HEK293 (cell line): ENCODE data around the gene C5orf47.

Experiments
- CTCF ChIA-PET: fragments of 350-600 bp; formaldehyde crosslinking; extraction: SDS; loops from one replicate; lab custom pipeline; 2021; ENCODE audit warnings: antibody characterized with exemption; lab: Yijun Ruan, JAX
- POLR2A ChIA-PET: fragments of 300-600 bp; formaldehyde crosslinking; extraction: SDS; loops from one replicate; lab custom pipeline; 2020; ENCODE audit warnings: antibody characterized with exemption, inconsistent platforms; lab: Yijun Ruan, JAX
- H3K27ac ChIP-seq: fragments of 200-500 bp; sonication (Bioruptor generic); 2 replicates; pipeline ENCODE4 v1.5.1; 2014; ENCODE audit warnings: low read depth, low read length, control low read depth, inconsistent platforms; ENCODE audit errors: extremely low read depth
- H3K36me3 ChIP-seq, 2 experiments: fragments of 200-500 bp in 1 of 2; sonication (Bioruptor generic) in 1 of 2; 1 replicate in 1 of 2; 2 replicates in 1 of 2; pipeline ENCODE4 v1.5.1; 2014 to 2017; ENCODE audit warnings: inconsistent platforms in 2 of 2, low read length in 2 of 2; ENCODE audit not compliant: control insufficient read depth in 2 of 2, insufficient read depth in 1 of 2
- H3K4me1 ChIP-seq: fragments of 200-500 bp; sonication (Bioruptor generic); 2 replicates; pipeline ENCODE4 v1.5.1; 2014; ENCODE audit warnings: mild to moderate bottlenecking, low read length, inconsistent platforms; ENCODE audit not compliant: control insufficient read depth, insufficient read depth
- H3K4me3 ChIP-seq: 2 replicates; pipeline ENCODE4 v1.5.1; 2011; ENCODE audit warnings: low read depth, mild to moderate bottlenecking, control low read depth, low read length, moderate library complexity
- H3K9me3 ChIP-seq: fragments of 200-500 bp; sonication (Bioruptor generic); 2 replicates; pipeline ENCODE4 v1.5.1; 2014; ENCODE audit warnings: low read depth, low read length, inconsistent platforms; ENCODE audit not compliant: control insufficient read depth, insufficient read depth
- KLF10 ChIP-seq: fragments of 450-650 bp; IDR thresholded peaks from 2 replicates; pipeline ENCODE4 v1.5.1; 2018; ENCODE audit warnings: missing biosample characterization, mild to moderate bottlenecking, missing genetic modification characterization
- KLF7 ChIP-seq: fragments of 450-650 bp; formaldehyde crosslinking; IDR thresholded peaks from 2 replicates; pipeline ENCODE4 v1.5.1; 2016; ENCODE audit warnings: missing biosample characterization, missing genetic modification characterization, borderline replicate concordance
- REPIN1 ChIP-seq: fragments of 450-650 bp; formaldehyde crosslinking; IDR thresholded peaks from 2 replicates; pipeline ENCODE4 v1.5.1; 2017; ENCODE audit warnings: missing biosample characterization, missing genetic modification characterization, low read depth
- SCRT1 ChIP-seq: fragments of 450-650 bp; formaldehyde crosslinking; IDR thresholded peaks from 2 replicates; pipeline ENCODE4 v1.5.1; 2016; ENCODE audit warnings: missing biosample characterization, missing genetic modification characterization, borderline replicate concordance
- SCRT2 ChIP-seq: fragments of 450-650 bp; formaldehyde crosslinking; IDR thresholded peaks from 2 replicates; pipeline ENCODE4 v1.5.1; 2016; ENCODE audit warnings: missing biosample characterization, missing genetic modification characterization
- ZNF138 ChIP-seq: fragments of 450-650 bp; formaldehyde crosslinking; IDR thresholded peaks from 2 replicates; pipeline ENCODE4 v1.5.1; 2016; ENCODE audit warnings: missing biosample characterization, missing genetic modification characterization, borderline replicate concordance
- ZNF211 ChIP-seq: fragments of 450-650 bp; formaldehyde crosslinking; IDR thresholded peaks from 2 replicates; pipeline ENCODE4 v1.5.1; 2016; ENCODE audit warnings: low read depth, missing biosample characterization, missing genetic modification characterization
- ZNF223 ChIP-seq: fragments of 450-650 bp; formaldehyde crosslinking; IDR thresholded peaks from 2 replicates; pipeline ENCODE4 v1.5.1; 2016; ENCODE audit warnings: missing biosample characterization, missing genetic modification characterization
- ZNF239 ChIP-seq: fragments of 450-650 bp; formaldehyde crosslinking; IDR thresholded peaks from 2 replicates; pipeline ENCODE4 v1.5.1; 2016; ENCODE audit warnings: missing biosample characterization, missing genetic modification characterization
- ZNF324 ChIP-seq: fragments of 450-650 bp; formaldehyde crosslinking; IDR thresholded peaks from 2 replicates; pipeline ENCODE4 v1.5.1; 2016; ENCODE audit warnings: missing biosample characterization, missing genetic modification characterization
- ZNF37A ChIP-seq: fragments of 450-650 bp; IDR thresholded peaks from 2 replicates; pipeline ENCODE4 v1.5.1; 2018; ENCODE audit warnings: missing biosample characterization, missing genetic modification characterization
- ZNF391 ChIP-seq: fragments of 450-650 bp; formaldehyde crosslinking; IDR thresholded peaks from 2 replicates; pipeline ENCODE4 v1.5.1; 2016; ENCODE audit warnings: low read depth, missing biosample characterization, missing genetic modification characterization, borderline replicate concordance
- ZNF560 ChIP-seq: fragments of 450-650 bp; formaldehyde crosslinking; IDR thresholded peaks from 2 replicates; pipeline ENCODE4 v1.5.1; 2017; ENCODE audit warnings: missing biosample characterization, missing genetic modification characterization, borderline replicate concordance
- ZNF654 ChIP-seq: fragments of 450-650 bp; formaldehyde crosslinking; IDR thresholded peaks from 2 replicates; pipeline ENCODE4 v1.5.1; 2016; ENCODE audit warnings: low read depth, missing biosample characterization, missing genetic modification characterization
- ZNF76 ChIP-seq: fragments of 450-650 bp; formaldehyde crosslinking; IDR thresholded peaks from 2 replicates; pipeline ENCODE4; 2016; ENCODE audit warnings: low read depth, missing biosample characterization, missing genetic modification characterization, borderline replicate concordance
- ZSCAN30 ChIP-seq: fragments of 450-650 bp; IDR thresholded peaks from 2 replicates; pipeline ENCODE4 v1.5.1; 2018; ENCODE audit warnings: missing biosample characterization, mild to moderate bottlenecking, missing genetic modification characterization, moderate library complexity
- TF ChIP-seq, protein P1 (sequence below): fragments of 450-650 bp; formaldehyde crosslinking; IDR thresholded peaks from 2 replicates; pipeline ENCODE4 v1.5.1; 2016; ENCODE audit warnings: missing biosample characterization, missing genetic modification characterization
- TF ChIP-seq, protein P2 (sequence below): fragments of 450-650 bp; formaldehyde crosslinking; IDR thresholded peaks from 2 replicates; pipeline ENCODE4 v1.5.1; 2017; ENCODE audit warnings: missing biosample characterization, missing genetic modification characterization
- TF ChIP-seq, protein P3 (sequence below): fragments of 450-650 bp; formaldehyde crosslinking; IDR thresholded peaks from 2 replicates; pipeline ENCODE4 v1.5.1; 2016; ENCODE audit warnings: missing biosample characterization, missing genetic modification characterization
- TF ChIP-seq, protein P4 (sequence below): fragments of 450-650 bp; formaldehyde crosslinking; IDR thresholded peaks from 2 replicates; pipeline ENCODE4 v1.5.1; 2016; ENCODE audit warnings: missing biosample characterization, missing genetic modification characterization
- TF ChIP-seq, protein P5 (sequence below): fragments of 450-650 bp; formaldehyde crosslinking; IDR thresholded peaks from 2 replicates; pipeline ENCODE4 v1.5.1; 2016; ENCODE audit warnings: missing biosample characterization, missing genetic modification characterization

Gene C5orf47

DNA sequence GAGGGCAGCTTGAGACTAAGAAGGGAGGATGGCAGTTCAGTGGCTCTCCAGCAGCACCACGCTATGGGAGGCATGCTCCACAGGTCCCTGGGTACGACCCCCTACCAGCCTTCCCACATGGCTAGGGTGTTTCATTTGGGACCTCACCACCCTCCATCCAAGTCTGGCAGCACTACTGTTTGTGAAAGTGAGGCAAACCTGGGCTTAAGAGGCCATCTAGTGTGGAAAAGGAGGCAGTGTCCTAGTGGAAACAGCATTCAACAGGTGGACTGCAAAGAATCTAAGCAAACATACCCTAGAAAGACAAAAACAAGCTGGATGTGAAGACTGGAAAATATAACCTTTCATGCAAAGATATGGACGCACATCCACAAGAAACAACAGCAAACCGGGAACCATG is 4.8 kb upstream of the C5orf47 start:
- CTCF ChIA-PET: interaction anchor here (0.6 to 3.7 kb wide), 11 partner anchors 10 to 1356 kb away, joined by 3 to 28 read pairs (median 5); partner anchors contain the start of gene BOD1
- TF ChIP-seq SCRT2 (tag by site-specific recombination) (peak; percentile 99), ZNF138 (no peak), REPIN1 (no peak), KLF10 (tag by site-specific recombination) (no peak), ZNF223 (tag by site-specific recombination) (no peak), ZNF211 (tag by site-specific recombination) (no peak), ZNF654 (tag by site-specific recombination) (peak; percentile 37), KLF7 (no peak), ZNF76 (tag by site-specific recombination) (no peak), ZNF560 (tag by site-specific recombination) (no peak), ZSCAN30 (no peak), ZNF37A (tag by site-specific recombination) (no peak), ZNF324 (tag by site-specific recombination) (no peak), ZNF239 (tag by site-specific recombination) (no peak), SCRT1 (peak; percentile 100), ZNF391 (tag by site-specific recombination) (no peak)
- TF ChIP-seq, protein P1, sequence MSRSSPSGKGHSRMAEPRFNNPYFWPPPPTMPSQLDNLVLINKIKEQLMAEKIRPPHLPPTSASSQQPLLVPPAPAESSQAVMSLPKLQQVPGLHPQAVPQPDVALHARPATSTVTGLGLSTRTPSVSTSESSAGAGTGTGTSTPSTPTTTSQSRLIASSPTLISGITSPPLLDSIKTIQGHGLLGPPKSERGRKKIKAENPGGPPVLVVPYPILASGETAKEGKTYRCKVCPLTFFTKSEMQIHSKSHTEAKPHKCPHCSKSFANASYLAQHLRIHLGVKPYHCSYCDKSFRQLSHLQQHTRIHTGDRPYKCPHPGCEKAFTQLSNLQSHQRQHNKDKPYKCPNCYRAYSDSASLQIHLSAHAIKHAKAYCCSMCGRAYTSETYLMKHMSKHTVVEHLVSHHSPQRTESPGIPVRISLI (tag by site-specific recombination): no peak
- TF ChIP-seq, protein P2, sequence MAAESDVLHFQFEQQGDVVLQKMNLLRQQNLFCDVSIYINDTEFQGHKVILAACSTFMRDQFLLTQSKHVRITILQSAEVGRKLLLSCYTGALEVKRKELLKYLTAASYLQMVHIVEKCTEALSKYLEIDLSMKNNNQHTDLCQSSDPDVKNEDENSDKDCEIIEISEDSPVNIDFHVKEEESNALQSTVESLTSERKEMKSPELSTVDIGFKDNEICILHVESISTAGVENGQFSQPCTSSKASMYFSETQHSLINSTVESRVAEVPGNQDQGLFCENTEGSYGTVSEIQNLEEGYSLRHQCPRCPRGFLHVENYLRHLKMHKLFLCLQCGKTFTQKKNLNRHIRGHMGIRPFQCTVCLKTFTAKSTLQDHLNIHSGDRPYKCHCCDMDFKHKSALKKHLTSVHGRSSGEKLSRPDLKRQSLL (tag by site-specific recombination): no peak
- TF ChIP-seq, protein P3, sequence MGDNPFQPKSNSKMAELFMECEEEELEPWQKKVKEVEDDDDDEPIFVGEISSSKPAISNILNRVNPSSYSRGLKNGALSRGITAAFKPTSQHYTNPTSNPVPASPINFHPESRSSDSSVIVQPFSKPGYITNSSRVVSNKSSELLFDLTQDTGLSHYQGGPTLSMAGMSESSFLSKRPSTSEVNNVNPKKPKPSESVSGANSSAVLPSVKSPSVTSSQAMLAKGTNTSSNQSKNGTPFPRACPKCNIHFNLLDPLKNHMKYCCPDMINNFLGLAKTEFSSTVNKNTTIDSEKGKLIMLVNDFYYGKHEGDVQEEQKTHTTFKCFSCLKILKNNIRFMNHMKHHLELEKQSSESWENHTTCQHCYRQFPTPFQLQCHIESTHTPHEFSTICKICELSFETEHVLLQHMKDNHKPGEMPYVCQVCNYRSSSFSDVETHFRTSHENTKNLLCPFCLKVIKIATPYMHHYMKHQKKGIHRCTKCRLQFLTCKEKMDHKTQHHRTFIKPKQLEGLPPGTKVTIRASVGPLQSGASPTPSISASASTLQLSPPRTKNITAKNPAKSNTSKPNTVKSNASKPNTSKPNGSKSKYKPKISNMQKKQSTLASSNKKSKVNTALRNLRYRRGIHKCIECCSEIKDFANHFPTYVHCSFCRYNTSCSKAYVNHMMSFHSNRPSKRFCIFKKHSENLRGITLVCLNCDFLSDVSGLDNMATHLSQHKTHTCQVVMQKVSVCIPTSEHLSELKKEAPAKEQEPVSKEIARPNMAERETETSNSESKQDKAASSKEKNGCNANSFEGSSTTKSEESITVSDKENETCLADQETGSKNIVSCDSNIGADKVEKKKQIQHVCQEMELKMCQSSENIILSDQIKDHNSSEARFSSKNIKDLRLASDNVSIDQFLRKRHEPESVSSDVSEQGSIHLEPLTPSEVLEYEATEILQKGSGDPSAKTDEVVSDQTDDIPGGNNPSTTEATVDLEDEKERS (tag by site-specific recombination): no peak
- TF ChIP-seq, protein P4, sequence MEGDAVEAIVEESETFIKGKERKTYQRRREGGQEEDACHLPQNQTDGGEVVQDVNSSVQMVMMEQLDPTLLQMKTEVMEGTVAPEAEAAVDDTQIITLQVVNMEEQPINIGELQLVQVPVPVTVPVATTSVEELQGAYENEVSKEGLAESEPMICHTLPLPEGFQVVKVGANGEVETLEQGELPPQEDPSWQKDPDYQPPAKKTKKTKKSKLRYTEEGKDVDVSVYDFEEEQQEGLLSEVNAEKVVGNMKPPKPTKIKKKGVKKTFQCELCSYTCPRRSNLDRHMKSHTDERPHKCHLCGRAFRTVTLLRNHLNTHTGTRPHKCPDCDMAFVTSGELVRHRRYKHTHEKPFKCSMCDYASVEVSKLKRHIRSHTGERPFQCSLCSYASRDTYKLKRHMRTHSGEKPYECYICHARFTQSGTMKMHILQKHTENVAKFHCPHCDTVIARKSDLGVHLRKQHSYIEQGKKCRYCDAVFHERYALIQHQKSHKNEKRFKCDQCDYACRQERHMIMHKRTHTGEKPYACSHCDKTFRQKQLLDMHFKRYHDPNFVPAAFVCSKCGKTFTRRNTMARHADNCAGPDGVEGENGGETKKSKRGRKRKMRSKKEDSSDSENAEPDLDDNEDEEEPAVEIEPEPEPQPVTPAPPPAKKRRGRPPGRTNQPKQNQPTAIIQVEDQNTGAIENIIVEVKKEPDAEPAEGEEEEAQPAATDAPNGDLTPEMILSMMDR (tag by site-specific recombination): peak; percentile 51; the same call in 1 of the 2 replicates
- TF ChIP-seq, protein P5, sequence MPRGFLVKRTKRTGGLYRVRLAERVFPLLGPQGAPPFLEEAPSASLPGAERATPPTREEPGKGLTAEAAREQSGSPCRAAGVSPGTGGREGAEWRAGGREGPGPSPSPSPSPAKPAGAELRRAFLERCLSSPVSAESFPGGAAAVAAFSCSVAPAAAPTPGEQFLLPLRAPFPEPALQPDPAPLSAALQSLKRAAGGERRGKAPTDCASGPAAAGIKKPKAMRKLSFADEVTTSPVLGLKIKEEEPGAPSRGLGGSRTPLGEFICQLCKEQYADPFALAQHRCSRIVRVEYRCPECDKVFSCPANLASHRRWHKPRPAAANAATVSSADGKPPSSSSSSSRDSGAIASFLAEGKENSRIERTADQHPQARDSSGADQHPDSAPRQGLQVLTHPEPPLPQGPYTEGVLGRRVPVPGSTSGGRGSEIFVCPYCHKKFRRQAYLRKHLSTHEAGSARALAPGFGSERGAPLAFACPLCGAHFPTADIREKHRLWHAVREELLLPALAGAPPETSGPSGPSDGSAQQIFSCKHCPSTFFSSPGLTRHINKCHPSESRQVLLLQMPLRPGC (tag by site-specific recombination): no peak
- Histone ChIP-seq H3K27ac (no peak overlapping the region), H3K36me3 (no peaks in the 10 kb centered on the region), H3K9me3 (no peaks in the 10 kb centered on the region), H3K4me1 (no peaks in the 10 kb centered on the region), H3K4me3 (no peak overlapping the region)
- POLR2A ChIA-PET: no interaction called here
